GM15510 (cell line): ENCODE measurements around the gene NRXN2.

ENCODE experiments used
- POLR2A ChIP-seq: IDR thresholded peaks from 3 replicates; pipeline ENCODE4 v1.6.1; 2011; ENCODE audit warnings: borderline replicate concordance; ENCODE audit not compliant: insufficient read length; ENCODE audit errors: extremely low read depth

The NRXN2 gene

DNA sequence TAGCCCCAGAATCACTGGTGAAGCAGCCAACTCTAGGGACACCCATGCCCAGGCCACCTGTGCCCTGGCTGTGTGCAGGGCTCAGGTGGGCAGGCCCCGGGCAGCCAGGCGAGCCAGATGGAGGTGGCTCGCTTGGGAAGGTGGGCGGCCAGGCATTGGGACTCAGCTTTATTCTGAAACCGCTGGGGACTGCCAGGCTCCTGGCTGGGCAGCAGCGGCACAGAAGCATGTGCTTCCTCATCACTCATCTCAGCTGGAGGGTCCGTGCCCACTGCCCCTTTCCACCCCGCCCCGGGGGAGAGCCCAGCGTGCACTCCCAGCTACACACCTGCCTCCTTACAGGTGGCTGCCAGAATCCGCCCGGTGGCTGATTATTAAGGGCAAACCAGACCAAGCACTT, 159.0 kb downstream of the NRXN2 start:
- TF ChIP-seq POLR2A: no peak

GRCh38 chr11:64562723-64563351, 160.2 kb downstream of the NRXN2 start:
- no peak for TF ChIP-seq POLR2A

- TF ChIP-seq POLR2A: no peak
These were observed 160.8 kb downstream of the NRXN2 start for GRCh38 chr11:64561984-64562722.

GRCh38 chr11:64560941-64561340, 162.1 kb downstream of the NRXN2 start:
- TF ChIP-seq POLR2A: no peak

DNA sequence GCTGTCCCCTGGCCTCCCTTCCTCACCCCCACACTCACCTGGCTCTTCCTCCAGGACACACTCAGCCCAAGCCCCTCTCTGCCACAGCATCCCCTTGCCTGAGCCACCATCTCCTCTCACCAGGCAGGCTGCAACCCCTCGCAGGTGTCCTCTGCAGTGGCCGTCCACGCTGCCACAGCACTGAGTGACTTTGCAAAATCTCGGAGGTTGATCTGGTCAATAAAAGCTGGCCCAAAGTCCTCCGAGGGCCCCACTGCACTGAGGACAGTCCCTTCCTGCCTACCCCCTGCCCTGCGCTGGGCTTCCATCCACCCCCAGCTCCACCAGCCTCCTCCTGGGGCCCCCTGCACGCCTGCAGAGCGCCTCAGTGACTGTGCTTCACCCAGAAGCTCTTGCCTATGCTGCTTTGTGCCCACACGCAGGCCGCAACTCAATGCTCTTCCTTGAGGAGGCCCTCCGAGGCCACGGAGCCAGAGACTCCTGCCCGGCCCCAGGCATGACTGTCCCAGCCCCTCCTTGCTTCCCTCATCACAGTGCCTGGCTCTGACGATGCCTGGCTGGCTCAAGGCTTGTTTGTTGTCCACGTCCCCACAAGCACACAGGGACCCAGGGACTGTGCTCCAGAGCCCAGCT, 162.7 kb downstream of the NRXN2 start:
- TF ChIP-seq POLR2A: no peak

DNA sequence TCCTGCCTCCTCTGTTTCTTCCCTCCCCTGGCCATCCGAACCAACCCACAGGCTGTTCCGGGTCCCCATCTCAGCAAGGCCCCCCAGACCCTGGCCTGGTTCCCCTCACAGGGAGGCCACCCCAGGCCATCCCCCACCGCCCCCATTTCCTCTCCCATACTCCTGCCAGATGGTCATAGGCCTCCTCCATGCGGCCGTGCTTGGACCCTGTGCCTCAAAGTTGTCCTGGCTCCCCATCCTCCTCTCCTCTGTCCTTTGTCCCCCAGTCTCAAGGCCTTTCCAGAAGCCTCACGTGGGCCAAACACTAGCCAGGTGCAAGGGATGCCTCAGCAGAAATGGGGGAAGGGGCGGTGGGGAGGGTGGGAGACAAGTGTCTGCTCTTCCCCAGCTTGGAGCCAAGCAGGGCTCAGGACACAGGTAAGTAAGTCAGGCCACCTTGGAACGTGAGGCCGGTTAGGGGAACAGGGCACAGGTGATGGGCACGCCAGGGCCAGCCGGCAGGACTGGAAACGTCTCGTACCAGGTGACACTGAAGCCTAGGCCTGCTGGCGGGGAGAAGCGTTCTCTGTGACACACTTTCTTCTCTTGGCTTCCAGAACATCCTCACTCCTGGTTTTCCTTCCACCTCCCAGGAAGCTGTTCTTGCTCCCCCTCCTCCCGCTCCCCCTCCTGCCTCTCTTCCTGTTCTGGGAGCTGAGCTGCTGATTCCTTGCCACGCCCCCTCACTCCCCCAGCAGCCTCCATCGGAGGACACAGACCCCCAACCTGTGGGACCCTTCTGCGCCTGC, 163.5 kb downstream of the NRXN2 start:
- TF ChIP-seq POLR2A: no peak

DNA sequence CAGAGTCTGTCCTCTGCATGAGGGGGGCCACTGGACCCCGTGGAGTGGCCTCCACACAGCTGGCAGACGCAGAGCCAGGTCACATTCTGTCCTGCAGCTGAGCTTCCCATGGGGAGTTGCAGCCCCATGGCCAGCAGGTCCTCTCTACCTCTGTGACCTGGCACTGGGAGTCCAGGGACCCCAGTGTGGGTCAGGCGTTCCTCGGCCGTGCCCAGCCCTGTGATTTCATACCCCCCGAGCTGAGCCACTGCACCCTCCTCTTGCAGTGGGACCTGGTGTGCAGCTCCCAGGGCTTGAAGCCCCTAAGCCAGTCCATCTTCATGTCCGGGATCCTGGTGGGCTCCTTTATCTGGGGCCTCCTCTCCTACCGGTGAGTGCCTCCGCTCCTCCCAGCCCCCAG, 164.1 kb downstream of the NRXN2 start:
- no peak for TF ChIP-seq POLR2A

- no peak for TF ChIP-seq POLR2A
These were observed 164.8 kb downstream of the NRXN2 start for GRCh38 chr11:64558065-64558745.

DNA sequence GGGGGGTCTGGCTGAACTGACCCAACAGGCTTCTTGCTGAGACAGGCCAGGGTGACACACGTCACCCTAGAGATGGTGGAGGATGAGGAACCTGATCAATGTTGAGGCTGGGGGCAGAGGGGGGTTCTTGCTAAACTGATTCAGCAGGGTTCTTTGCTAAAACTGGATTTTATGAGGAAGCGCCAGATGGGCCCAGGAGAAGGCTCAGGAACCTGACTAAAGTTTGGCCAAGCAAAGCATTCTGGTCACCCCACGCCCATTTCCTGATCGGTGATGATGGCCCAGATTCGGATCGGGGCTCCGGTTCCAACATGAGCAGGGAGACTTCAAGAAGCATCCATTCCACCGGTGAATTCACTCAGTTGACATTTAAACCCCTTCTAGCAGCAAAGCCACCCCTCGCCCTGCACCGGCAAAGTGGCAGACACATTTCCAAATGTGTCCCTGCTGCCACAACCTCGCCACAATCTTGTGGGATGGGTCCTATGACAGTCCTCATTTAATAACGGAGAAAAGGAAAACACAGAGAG, 166.2 kb downstream of the NRXN2 start:
- no peak for TF ChIP-seq POLR2A
